Stimulated activated CD4-positive, alpha-beta T cell treated with anti-CD3 and anti-CD28 coated beads, Interleukin-4, amount 100 ng/mL, for 1 hour (primary cell): Measurements from ENCODE around the gene COQ10B.
"Not testable (repeated sequence)": the region's sequence is repeated elsewhere in the genome, so short reads cannot be mapped to it uniquely, and the experiment has no call there.

Source experiments
- DNase-seq: peaks from one replicate; pipeline ENCODE4 v3.0.0-alpha.2; 2020

The COQ10B gene

GRCh38 chr2:197452754-197453122 is 614 bp upstream of the COQ10B start:
- no peak for DNase-seq

DNA sequence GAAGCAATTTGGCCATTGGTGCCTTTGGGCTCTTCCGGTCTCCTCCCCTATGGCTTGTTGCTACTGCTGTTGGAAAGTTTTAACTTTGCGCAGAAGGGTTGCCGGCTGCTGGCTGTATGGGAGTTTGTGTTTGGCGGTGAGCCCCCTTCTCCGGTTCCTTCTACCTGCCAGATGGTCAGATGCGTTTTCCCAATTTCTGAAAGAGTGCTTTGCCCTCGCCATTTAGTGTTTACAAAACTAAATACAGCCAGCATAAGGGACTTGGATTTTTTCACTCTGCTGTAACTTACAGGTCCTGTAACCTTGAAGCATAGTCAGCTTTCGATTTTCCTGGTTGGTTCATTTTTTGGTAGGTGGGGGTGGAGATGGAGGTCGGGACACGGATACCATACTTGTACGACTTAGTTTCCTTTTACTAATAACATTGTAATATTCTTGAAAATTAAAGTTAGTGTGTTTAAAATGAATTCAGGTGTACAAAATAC is 604 bp downstream of the COQ10B start:
- no peak for DNase-seq

DNA sequence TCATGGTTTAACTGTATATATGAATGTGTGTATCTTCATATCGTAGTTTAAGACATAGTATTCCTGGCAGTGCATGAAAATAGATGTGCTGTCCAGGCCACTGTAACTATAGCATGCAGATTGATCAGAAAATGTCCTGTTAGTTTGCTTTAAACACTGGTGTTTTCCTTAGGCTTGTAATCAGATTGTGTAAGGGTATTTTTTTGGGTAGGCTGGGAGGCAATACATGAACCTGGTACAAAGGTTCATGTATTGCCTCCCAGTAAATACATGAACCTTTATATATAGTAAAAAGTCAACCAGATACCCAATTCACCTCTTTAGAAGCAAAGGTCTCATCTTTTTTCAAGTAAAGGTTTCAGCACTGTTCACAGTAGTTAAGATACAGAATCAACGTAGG is 1.6 kb downstream of the COQ10B start:
- DNase-seq = no peak

DNA sequence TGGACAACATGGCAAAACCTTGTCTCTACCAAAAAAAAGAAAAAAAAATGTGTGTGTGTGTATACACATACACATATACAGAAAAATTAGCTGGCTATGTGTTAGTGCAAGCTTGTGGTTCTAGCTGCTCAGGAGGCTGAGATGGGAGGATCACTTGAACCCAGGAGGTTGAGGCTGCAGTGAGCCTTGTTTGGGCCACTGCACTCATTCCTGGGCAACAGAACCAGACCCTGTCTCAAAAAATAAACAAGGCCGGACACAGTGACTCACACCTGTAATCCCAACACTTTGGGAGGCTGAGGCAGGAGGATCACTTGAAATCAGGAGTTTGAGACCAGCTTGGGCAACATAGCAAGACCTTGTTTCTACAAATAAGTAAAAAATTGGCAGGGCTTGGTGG is 2.1 kb downstream of the COQ10B start:
- no peak for DNase-seq

DNA sequence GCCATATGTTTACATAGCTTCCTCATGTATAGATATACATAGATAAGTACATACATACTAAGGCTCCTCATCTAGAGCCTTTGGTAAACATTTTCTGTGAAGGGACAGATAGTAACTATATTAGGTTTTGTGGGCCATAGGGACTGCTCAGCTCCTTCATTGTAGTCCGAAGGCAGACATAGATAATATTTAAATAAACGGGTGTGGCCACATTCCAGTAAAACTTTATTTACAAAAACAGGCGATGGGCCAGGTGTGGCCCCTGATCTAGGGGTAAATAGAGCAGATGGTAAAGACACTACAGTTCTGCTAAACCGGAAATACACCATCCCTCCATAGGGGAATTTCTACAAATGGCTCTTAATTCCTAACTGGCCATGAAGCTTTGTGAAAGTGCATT is 7.3 kb downstream of the COQ10B start:
- DNase-seq = no peak

- DNase-seq = no peak
Observed at GRCh38 chr2:197461057-197461456, 7.7 kb downstream of the COQ10B start.

DNA sequence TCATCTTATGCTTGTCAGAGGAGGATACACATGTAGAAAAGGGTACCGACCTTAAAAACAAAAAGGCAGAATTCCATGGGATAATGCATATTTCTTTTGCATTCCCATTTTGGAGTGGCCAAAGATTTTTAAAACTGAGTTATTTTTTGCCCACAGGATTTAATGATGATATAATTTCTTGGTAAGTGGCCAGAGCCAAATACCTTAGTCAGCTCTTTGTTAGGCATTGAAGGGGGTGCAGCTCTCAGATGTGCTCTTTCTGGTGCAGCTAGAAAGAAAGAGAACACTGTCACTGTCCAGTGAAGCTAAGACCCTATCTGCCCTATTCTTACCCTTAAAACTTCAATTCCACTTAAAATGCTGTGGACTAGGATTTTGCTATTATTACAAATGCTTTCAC is 10.8 kb downstream of the COQ10B start:
- DNase-seq = no peak

GRCh38 chr2:197472166-197472565 is 18.8 kb downstream of the COQ10B start:
- no peak for DNase-seq

DNA sequence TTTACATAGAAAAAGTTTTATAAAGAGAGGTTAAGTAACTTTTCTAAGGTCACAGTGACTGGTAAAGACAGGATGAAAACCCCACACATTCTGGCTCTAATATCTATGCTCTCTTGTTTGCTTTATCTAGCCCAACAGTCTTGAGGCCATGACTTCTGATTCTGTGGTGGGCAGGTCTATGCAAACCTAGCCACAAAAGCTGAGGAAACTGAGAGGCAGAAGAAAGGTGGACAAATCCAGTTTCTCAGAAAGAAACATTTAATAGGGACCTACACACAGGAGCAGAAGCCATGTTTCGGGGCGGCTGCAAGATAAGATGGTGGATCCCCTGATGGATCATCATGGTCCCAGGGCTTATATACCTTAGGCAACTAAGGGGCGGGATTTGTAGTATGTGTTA is 24.4 kb downstream of the COQ10B start:
- no peak for DNase-seq

- no peak for DNase-seq
Observed at GRCh38 chr2:197480165-197481036, 27.0 kb downstream of the COQ10B start.

- DNase-seq = not testable (repeated sequence)
Observed at GRCh38 chr2:197484248-197484647, 30.9 kb downstream of the COQ10B start.

GRCh38 chr2:197486175-197486574 is 32.8 kb downstream of the COQ10B start:
- no peak for DNase-seq

DNA sequence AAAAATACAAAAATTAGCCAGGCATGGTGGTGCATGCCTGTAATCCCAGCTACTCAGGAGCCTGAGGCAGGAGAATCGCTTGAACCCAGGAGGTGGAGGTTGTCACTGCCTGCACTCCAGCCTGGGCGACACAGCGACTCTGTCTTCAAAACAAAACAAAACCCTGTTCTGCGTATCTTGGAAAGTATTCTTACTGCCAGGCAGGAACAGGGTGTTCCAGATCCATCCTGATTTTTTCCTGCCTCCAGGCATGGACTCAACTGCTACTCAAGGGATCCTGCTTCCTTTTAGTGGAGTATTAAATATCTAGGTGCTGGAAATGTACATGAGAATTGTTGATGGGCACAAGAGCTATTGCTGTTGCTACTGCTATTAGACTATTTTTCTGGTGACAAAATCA is 34.0 kb downstream of the COQ10B start:
- no peak for DNase-seq

DNA sequence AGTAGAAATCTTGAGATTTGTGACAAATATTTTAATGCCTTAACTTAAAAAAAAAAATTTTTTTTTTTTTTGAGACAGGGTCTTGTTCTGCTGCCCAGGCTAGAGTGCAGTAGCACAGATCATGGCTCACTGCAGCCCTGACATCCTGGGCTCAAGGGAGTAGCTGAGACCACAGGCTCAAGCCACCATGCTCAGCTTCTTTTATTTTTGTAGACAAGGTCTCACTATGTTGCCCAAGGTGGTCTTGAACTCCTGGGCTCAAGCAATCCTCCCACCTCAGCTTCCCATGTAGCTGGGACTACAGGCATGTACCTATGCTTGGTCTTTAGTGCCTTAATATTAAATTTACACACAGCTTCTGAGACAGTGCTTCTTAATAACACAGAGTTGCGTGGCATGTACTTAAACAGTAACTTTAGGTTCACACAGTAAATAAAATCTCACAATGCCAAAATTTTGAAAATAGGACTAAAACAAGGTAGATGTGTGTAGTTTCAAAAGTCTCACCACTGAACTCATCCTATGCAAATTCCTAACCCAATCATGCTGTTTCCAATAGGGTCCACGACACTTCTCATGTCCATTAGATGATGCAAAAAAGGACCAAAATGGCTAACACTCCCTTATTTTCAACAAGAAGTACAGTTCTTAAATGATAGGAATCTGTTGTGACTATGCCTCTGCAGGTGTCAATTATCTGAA is 42.2 kb downstream of the COQ10B start:
- no peak for DNase-seq

GRCh38 chr2:197496695-197497094 is 43.3 kb downstream of the COQ10B start:
- DNase-seq = no peak

DNA sequence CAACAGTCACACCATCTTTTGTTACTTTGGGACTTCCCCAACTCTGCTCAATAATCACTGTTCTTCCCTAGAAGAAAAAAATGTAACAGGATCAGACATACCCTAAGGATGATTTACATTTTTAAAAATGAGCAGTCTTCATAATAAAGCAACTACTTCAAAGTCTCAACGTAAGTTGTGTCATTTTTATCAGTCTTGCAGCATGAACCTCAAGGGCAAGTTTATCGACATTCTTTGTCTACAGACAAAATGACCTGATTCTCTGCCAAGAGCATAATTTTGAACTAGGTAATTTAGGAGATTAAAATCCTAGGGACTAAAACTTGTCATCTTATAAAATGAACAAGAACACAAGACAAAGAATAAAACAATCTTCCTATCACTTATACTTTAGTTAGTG is 44.0 kb downstream of the COQ10B start:
- no peak for DNase-seq

- no peak for DNase-seq
Observed at GRCh38 chr2:197498235-197498936, 45.0 kb downstream of the COQ10B start.

- DNase-seq = peak; percentile 52
Observed at GRCh38 chr2:197498937-197499593, 45.7 kb downstream of the COQ10B start.

DNA sequence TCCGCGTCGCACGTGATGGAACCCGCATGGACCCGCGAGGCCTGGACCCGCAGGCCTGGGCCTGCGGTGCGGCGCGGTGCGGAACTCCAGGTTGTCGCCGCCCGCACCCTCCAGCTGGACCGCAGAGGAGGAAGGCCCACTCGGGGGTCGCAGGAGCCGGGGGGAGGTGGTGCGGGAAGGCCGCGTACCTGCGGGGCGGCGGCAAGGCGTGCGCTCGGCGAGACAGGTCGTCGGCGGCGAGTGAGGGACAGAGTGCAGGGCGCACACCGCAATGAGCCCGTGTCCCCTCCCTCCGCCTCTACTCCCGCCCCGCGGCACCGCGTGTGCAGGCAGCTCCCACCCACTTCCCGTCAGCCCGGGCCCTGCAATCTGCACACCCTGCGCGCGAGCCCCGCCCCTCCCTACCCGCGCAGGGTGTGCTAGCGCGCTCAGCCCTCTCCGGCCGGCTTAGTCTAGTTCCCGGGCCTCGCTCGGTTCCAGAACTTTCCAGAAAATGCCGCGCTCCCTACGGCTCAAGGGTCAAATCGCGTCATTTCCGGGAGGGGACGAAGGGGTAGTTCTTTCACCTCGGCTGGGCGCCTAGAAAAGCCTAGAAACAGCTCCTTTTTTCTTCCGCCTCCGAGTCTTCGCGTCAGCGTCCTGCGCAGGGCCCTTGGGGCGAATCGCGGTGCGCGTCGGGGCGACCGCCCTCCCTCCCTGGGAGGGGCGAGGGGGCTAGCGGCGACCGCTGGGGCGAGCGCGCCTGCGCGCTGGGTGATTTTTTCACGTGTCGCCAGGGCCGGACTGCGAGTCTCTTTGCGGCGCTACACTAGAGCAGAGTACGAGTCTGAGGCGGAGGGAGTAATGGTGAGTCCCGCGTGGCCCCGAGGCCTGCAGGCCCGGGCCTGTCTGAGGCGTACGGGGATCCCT is 46.5 kb downstream of the COQ10B start, which contains the start of the genes HSPD1 and HSPE1:
HSPD1 (minus strand) TSS at position 247 of the 909 bp plus-strand sequence. CDS start 992 bp downstream, outside the sequence.
HSPE1 (plus strand) TSS at position 786 of the 909 bp plus-strand sequence; CDS start at position 844, 58 bp downstream.
- peak; percentile 97 for DNase-seq

DNA sequence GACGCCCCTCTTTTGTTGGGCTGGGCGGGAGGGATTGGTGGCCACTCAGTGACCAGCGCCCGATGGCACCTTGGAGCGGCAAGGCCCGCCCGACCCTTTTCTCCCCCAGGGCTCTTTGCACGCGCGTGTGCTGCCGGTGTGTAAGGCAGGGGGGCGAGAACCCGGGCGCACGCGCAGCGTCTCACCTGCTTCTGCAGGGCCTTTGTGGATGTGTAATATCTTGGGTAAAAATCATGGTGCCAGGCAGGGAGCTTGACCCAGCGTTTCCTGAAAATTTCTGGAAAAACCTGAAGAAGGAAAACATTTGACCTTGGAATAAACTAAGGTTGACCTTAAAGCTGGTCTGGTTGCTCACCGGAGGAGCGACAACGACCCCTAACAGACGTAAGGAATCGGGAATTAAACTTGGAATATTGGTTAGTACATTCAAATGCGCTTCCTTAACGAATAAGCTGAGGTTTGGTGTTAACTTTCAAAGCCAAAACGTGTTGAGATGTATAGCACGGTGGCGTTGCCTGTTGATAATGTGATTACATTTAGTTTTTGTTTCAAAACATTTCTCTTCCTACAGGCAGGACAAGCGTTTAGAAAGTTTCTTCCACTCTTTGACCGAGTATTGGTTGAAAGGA is 47.3 kb downstream of the COQ10B start:
- DNase-seq = no peak

- DNase-seq = no peak
Observed at GRCh38 chr2:197502201-197502600, 48.8 kb downstream of the COQ10B start.
